Vagina (tissue), 2 donors: ENCODE measurements around the gene TOX3.

Source experiments
- CTCF ChIP-seq, 3 experiments: fragments of 450-650 bp in 2 of 3; fragments of 200-600 bp in 1 of 3; sonication (generic) in 1 of 3; IDR thresholded peaks; one replicate each; pipeline ENCODE4 v1.5.1; 2017 to 2019; ENCODE audit warnings: antibody characterized with exemption in 3 of 3, mild to moderate bottlenecking in 2 of 3, moderate library complexity in 2 of 3
- POLR2A ChIP-seq, 2 donors: fragments of 450-650 bp; IDR thresholded peaks; one replicate each; pipeline ENCODE4 v1.6.1; 2017; ENCODE audit warnings: antibody characterized with exemption in 2 of 2, mild to moderate bottlenecking in 2 of 2, moderate library complexity in 2 of 2

GRCh38 chr16:52568495-52568894, 21.6 kb upstream of the TOX3 start:
- TF ChIP-seq CTCF (IDR thresholded peaks at IDR 0.05): no peak
- TF ChIP-seq POLR2A (IDR thresholded peaks at IDR 0.05): no peak
